ENCODE results near the gene DACH2. TPM values are rescaled to one million over a fixed set of nuclear protein-coding genes. Genes with fewer than 3 reads are reported as not detected.
A peak's percentile ranks its signal among the peaks of the same experiment; 100 is the strongest.

DACH2 gene
- total RNA-seq, 2 experiments from 2014 or later, result not detected

- ATAC-seq (ENCODE audit: poor library complexity), result no peak
- POLR2A ChIA-PET, result no interaction called here
- DNase-seq, result no peak
- Histone ChIP-seq H3K27ac (ENCODE audit: low read depth in 1 of 2, low read length in 2 of 2) (no peak overlapping the region), H3K9me3 (ENCODE audit: control insufficient read depth in 1 of 2, insufficient read depth in 1 of 2, low read length in 2 of 2) (no peaks in the 10 kb centered on the region), H3K4me1 (ENCODE audit: insufficient read depth, low read length) (no peaks in the 10 kb centered on the region), H3K36me3 (ENCODE audit: insufficient read depth, low read length) (no peaks in the 10 kb centered on the region), H3K27me3 (ENCODE audit: control insufficient read depth in 1 of 2, insufficient read depth in 2 of 2, low read length in 2 of 2) (no peaks in the 10 kb centered on the region), H3K4me3 (ENCODE audit: low read length) (no peak overlapping the region)
- no peaks in the 10 kb centered on the region for H3K4me1 Mint-ChIP-seq (ENCODE audit: low read depth)
- no peaks in the 10 kb centered on the region for H3K9me3 Mint-ChIP-seq
- H3K27ac Mint-ChIP-seq, result no peak overlapping the region
- H3K4me3 Mint-ChIP-seq, result no peak overlapping the region
- no peaks in the 10 kb centered on the region for H3K36me3 Mint-ChIP-seq (ENCODE audit: low read depth)
- TF ChIP-seq, protein P1, sequence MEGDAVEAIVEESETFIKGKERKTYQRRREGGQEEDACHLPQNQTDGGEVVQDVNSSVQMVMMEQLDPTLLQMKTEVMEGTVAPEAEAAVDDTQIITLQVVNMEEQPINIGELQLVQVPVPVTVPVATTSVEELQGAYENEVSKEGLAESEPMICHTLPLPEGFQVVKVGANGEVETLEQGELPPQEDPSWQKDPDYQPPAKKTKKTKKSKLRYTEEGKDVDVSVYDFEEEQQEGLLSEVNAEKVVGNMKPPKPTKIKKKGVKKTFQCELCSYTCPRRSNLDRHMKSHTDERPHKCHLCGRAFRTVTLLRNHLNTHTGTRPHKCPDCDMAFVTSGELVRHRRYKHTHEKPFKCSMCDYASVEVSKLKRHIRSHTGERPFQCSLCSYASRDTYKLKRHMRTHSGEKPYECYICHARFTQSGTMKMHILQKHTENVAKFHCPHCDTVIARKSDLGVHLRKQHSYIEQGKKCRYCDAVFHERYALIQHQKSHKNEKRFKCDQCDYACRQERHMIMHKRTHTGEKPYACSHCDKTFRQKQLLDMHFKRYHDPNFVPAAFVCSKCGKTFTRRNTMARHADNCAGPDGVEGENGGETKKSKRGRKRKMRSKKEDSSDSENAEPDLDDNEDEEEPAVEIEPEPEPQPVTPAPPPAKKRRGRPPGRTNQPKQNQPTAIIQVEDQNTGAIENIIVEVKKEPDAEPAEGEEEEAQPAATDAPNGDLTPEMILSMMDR (IDR thresholded peaks at IDR 0.05), result no peak
- CTCF ChIA-PET, result no interaction called here
- no peaks in the 10 kb centered on the region for H3K27me3 Mint-ChIP-seq
- intact Hi-C loops (cut with DNase I, micrococcal nuclease), result no loop called here
Measured at GRCh38 chrX:86104526-86104925, 43.7 kb upstream of the DACH2 start.

GRCh38 chrX:86121916-86122315, 26.3 kb upstream of the DACH2 start:
- no peak overlapping the region for H3K4me3 Mint-ChIP-seq
- CTCF ChIA-PET, result no interaction called here
- intact Hi-C loops (cut with DNase I, micrococcal nuclease), result no loop called here
- Histone ChIP-seq H3K27ac (ENCODE audit: low read depth in 1 of 2, low read length in 2 of 2) (no peak overlapping the region), H3K36me3 (ENCODE audit: insufficient read depth, low read length) (no peaks in the 10 kb centered on the region), H3K27me3 (ENCODE audit: control insufficient read depth in 1 of 2, insufficient read depth in 2 of 2, low read length in 2 of 2) (no peaks in the 10 kb centered on the region), H3K9me3 (ENCODE audit: control insufficient read depth in 1 of 2, insufficient read depth in 1 of 2, low read length in 2 of 2) (no peaks in the 10 kb centered on the region), H3K4me1 (ENCODE audit: insufficient read depth, low read length) (no peaks in the 10 kb centered on the region), H3K4me3 (ENCODE audit: low read length) (no peak overlapping the region)
- POLR2A ChIA-PET, result no interaction called here
- H3K36me3 Mint-ChIP-seq (ENCODE audit: low read depth), result no peaks in the 10 kb centered on the region
- H3K27me3 Mint-ChIP-seq, result no peaks in the 10 kb centered on the region
- DNase-seq, result no peak
- TF ChIP-seq, protein P1 (IDR thresholded peaks at IDR 0.05), result no peak
- peaks cover 4% of the 10 kb centered on the region for H3K9me3 Mint-ChIP-seq
- H3K4me1 Mint-ChIP-seq (ENCODE audit: low read depth), result no peaks in the 10 kb centered on the region
- ATAC-seq (ENCODE audit: poor library complexity), result no peak
- no peak overlapping the region for H3K27ac Mint-ChIP-seq

DNA sequence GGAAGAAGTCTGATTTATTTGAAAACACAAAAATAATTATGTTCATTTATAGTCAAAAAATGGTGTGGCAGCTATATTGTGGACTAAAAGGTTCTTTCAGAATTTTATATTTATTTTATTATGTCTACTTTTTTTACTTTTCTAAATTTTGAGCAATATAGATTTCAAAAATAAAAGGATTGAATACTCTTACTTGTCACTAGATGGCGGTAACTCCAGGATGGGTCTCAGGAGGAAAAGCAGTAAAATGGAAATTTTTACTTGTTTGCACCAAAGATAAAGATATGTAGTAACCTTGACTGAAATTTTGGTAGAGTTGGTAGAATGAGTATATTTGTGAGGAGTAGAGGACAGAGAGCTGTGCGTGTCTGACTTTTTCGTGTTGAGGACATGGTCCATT, 14.5 kb upstream of the DACH2 start:
- ATAC-seq (ENCODE audit: poor library complexity) (no peak), DNase-seq (no peak)
- Mint-ChIP-seq H3K9me3 (no peaks in the 10 kb centered on the region), H3K27ac (no peak overlapping the region), H3K4me1 (ENCODE audit: low read depth) (no peaks in the 10 kb centered on the region), H3K27me3 (peaks cover 9% of the 10 kb centered on the region), H3K36me3 (ENCODE audit: low read depth) (no peaks in the 10 kb centered on the region), H3K4me3 (no peak overlapping the region)
- no peak overlapping the region for H3K4me3 ChIP-seq (ENCODE audit: low read length)
- ChIA-PET CTCF (no interaction called here), POLR2A (no interaction called here)
- no peaks in the 10 kb centered on the region for H3K4me1 ChIP-seq (ENCODE audit: insufficient read depth, low read length)
- no peaks in the 10 kb centered on the region for H3K27me3 ChIP-seq (ENCODE audit: control insufficient read depth in 1 of 2, insufficient read depth in 2 of 2, low read length in 2 of 2)
- intact Hi-C loops (cut with DNase I, micrococcal nuclease), result no loop called here
- H3K9me3 ChIP-seq (ENCODE audit: control insufficient read depth in 1 of 2, insufficient read depth in 1 of 2, low read length in 2 of 2), result no peaks in the 10 kb centered on the region
- TF ChIP-seq, protein P1 (IDR thresholded peaks at IDR 0.05), result peak; percentile 57
- no peak overlapping the region for H3K27ac ChIP-seq (ENCODE audit: low read depth in 1 of 2, low read length in 2 of 2)
- H3K36me3 ChIP-seq (ENCODE audit: insufficient read depth, low read length), result no peaks in the 10 kb centered on the region
